Measurements from ENCODE around the gene CAPN9.

GRCh38 chr1:230705289-230706019 lies 41.7 kb upstream of the CAPN9 start:
- TF ChIP-seq GATA3 (IDR thresholded peaks at IDR 0.05; ENCODE audit: low read depth, low read length), result no peak
- no peak for TF ChIP-seq GATA2 (IDR thresholded peaks at IDR 0.05; ENCODE audit: low read depth, low read length)
